HEK293 (cell line): ENCODE data around the gene RRP1.

ENCODE experiments used
- BCL11B ChIP-seq: fragments of 450-650 bp; formaldehyde crosslinking; IDR thresholded peaks from 2 replicates; pipeline ENCODE4 v1.5.1; 2016; ENCODE audit warnings: low read depth, missing biosample characterization, missing genetic modification characterization
- GLIS2 ChIP-seq: fragments of 450-650 bp; formaldehyde crosslinking; IDR thresholded peaks from 2 replicates; pipeline ENCODE4 v1.5.1; 2016; ENCODE audit warnings: missing biosample characterization, missing genetic modification characterization
- HIC1 ChIP-seq: fragments of 450-650 bp; formaldehyde crosslinking; IDR thresholded peaks from 2 replicates; pipeline ENCODE4 v1.5.1; 2016; ENCODE audit warnings: missing biosample characterization, missing genetic modification characterization
- KLF1 ChIP-seq: fragments of 450-650 bp; formaldehyde crosslinking; IDR thresholded peaks from 2 replicates; pipeline ENCODE4 v1.5.1; 2016; ENCODE audit warnings: missing biosample characterization, missing genetic modification characterization
- OVOL3 ChIP-seq: fragments of 450-650 bp; formaldehyde crosslinking; IDR thresholded peaks from 2 replicates; pipeline ENCODE4 v1.5.1; 2016; ENCODE audit warnings: missing biosample characterization, missing genetic modification characterization
- SP3 ChIP-seq: fragments of 450-650 bp; formaldehyde crosslinking; IDR thresholded peaks from 2 replicates; pipeline ENCODE4 v1.5.1; 2016; ENCODE audit warnings: missing biosample characterization, missing genetic modification characterization
- SP7 ChIP-seq: fragments of 450-650 bp; formaldehyde crosslinking; IDR thresholded peaks from 2 replicates; pipeline ENCODE4 v1.5.1; 2016; ENCODE audit warnings: missing biosample characterization, missing genetic modification characterization
- TRIM28 ChIP-seq: IDR thresholded peaks from 2 replicates; pipeline ENCODE4 v1.6.1; 2011; ENCODE audit warnings: low read length, control low read depth, borderline replicate concordance
- WT1 ChIP-seq: fragments of 450-650 bp; formaldehyde crosslinking; IDR thresholded peaks from 2 replicates; pipeline ENCODE4 v1.5.1; 2016; ENCODE audit warnings: missing biosample characterization, missing genetic modification characterization
- ZBTB17 ChIP-seq: fragments of 450-650 bp; formaldehyde crosslinking; IDR thresholded peaks from 2 replicates; pipeline ENCODE4 v1.5.1; 2016; ENCODE audit warnings: missing biosample characterization, missing genetic modification characterization
- ZBTB49 ChIP-seq: fragments of 450-650 bp; formaldehyde crosslinking; IDR thresholded peaks from 2 replicates; pipeline ENCODE4 v1.5.1; 2016; ENCODE audit warnings: missing biosample characterization, missing genetic modification characterization, low read depth
- ZIC2 ChIP-seq: fragments of 450-650 bp; formaldehyde crosslinking; IDR thresholded peaks from 2 replicates; pipeline ENCODE4 v1.5.1; 2016; ENCODE audit warnings: missing biosample characterization, missing genetic modification characterization
- ZNF114 ChIP-seq: fragments of 450-650 bp; formaldehyde crosslinking; IDR thresholded peaks from 2 replicates; pipeline ENCODE4 v1.5.0; 2017; ENCODE audit warnings: missing biosample characterization, missing genetic modification characterization
- ZNF248 ChIP-seq: fragments of 450-650 bp; formaldehyde crosslinking; IDR thresholded peaks from 2 replicates; pipeline ENCODE4 v1.5.1; 2017; ENCODE audit warnings: missing biosample characterization, missing genetic modification characterization
- ZNF324 ChIP-seq: fragments of 450-650 bp; formaldehyde crosslinking; IDR thresholded peaks from 2 replicates; pipeline ENCODE4 v1.5.1; 2016; ENCODE audit warnings: missing biosample characterization, missing genetic modification characterization
- ZNF449 ChIP-seq: fragments of 450-650 bp; formaldehyde crosslinking; IDR thresholded peaks from 2 replicates; pipeline ENCODE4 v1.5.1; 2017; ENCODE audit warnings: missing biosample characterization, mild to moderate bottlenecking, missing genetic modification characterization, moderate library complexity
- ZNF549 ChIP-seq: fragments of 450-650 bp; IDR thresholded peaks from 2 replicates; pipeline ENCODE4 v1.5.1; 2018; ENCODE audit warnings: missing biosample characterization, missing genetic modification characterization, mild to moderate bottlenecking, inconsistent platforms, moderate library complexity
- ZNF639 ChIP-seq: fragments of 450-650 bp; formaldehyde crosslinking; IDR thresholded peaks from 2 replicates; pipeline ENCODE4 v1.5.1; 2016; ENCODE audit warnings: missing biosample characterization, missing genetic modification characterization
- TF ChIP-seq, protein P1 (sequence below): fragments of 450-650 bp; formaldehyde crosslinking; IDR thresholded peaks from 2 replicates; pipeline ENCODE4 v1.5.1; 2016; ENCODE audit warnings: missing biosample characterization, missing genetic modification characterization
- TF ChIP-seq, protein P2 (sequence below): fragments of 450-650 bp; formaldehyde crosslinking; IDR thresholded peaks from 2 replicates; pipeline ENCODE4 v1.5.1; 2016; ENCODE audit warnings: missing biosample characterization, missing genetic modification characterization
- TF ChIP-seq, protein P3 (sequence below): fragments of 450-650 bp; formaldehyde crosslinking; IDR thresholded peaks from 2 replicates; pipeline ENCODE4 v1.5.1; 2016; ENCODE audit warnings: missing biosample characterization, missing genetic modification characterization

RRP1 gene

DNA sequence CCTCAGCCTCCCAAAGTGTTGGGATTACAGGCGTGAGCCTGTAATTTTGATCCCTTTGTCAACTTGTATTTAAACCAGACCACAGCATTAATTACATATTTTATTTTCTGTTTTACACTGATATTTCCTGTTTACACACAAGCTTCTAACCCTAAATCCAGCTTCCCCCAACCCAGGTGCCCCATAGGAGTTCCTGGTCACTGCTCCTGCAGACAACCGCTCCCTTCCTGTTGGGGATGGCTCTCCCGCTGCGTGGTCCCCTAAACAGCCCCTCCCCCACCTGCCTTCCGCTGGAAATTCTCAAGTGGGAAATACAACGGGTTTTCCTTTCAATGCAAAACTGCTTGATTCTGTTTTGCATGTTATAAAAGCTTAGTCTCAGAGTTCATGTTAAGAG is 17.0 kb upstream of the RRP1 start (continued):
- no peak for TF ChIP-seq ZNF639 (tag by site-specific recombination)
- TF ChIP-seq ZIC2 (tag by site-specific recombination), result peak; percentile 36; the same call in 1 of the 2 replicates
- TF ChIP-seq BCL11B (tag by site-specific recombination), result no peak
- no peak for TF ChIP-seq SP3
- TF ChIP-seq ZNF324 (tag by site-specific recombination), result peak; percentile 17; the same call in 1 of the 2 replicates
- peak; percentile 66; the same call in 1 of the 2 replicates for TF ChIP-seq WT1 (tag by site-specific recombination)
- no peak for TF ChIP-seq ZBTB49 (tag by site-specific recombination)
- TF ChIP-seq SP7 (tag by site-specific recombination), result peak; percentile 61
- no peak for TF ChIP-seq ZNF449
- TF ChIP-seq, protein P1, sequence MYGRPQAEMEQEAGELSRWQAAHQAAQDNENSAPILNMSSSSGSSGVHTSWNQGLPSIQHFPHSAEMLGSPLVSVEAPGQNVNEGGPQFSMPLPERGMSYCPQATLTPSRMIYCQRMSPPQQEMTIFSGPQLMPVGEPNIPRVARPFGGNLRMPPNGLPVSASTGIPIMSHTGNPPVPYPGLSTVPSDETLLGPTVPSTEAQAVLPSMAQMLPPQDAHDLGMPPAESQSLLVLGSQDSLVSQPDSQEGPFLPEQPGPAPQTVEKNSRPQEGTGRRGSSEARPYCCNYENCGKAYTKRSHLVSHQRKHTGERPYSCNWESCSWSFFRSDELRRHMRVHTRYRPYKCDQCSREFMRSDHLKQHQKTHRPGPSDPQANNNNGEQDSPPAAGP (tag by site-specific recombination), result no peak
- TF ChIP-seq, protein P2, sequence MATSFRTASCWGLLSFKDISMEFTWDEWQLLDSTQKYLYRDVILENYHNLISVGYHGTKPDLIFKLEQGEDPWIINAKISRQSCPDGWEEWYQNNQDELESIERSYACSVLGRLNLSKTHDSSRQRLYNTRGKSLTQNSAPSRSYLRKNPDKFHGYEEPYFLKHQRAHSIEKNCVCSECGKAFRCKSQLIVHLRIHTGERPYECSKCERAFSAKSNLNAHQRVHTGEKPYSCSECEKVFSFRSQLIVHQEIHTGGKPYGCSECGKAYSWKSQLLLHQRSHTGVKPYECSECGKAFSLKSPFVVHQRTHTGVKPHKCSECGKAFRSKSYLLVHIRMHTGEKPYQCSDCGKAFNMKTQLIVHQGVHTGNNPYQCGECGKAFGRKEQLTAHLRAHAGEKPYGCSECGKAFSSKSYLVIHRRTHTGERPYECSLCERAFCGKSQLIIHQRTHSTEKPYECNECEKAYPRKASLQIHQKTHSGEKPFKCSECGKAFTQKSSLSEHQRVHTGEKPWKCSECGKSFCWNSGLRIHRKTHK (tag by site-specific recombination), result no peak
- TF ChIP-seq, protein P3, sequence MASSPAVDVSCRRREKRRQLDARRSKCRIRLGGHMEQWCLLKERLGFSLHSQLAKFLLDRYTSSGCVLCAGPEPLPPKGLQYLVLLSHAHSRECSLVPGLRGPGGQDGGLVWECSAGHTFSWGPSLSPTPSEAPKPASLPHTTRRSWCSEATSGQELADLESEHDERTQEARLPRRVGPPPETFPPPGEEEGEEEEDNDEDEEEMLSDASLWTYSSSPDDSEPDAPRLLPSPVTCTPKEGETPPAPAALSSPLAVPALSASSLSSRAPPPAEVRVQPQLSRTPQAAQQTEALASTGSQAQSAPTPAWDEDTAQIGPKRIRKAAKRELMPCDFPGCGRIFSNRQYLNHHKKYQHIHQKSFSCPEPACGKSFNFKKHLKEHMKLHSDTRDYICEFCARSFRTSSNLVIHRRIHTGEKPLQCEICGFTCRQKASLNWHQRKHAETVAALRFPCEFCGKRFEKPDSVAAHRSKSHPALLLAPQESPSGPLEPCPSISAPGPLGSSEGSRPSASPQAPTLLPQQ, result no peak
- TF ChIP-seq HIC1 (tag by site-specific recombination), result no peak
- no peak for TF ChIP-seq KLF1 (tag by site-specific recombination)
- TF ChIP-seq TRIM28, result no peak
- no peak for TF ChIP-seq ZNF114
- TF ChIP-seq GLIS2 (tag by site-specific recombination), result peak; percentile 29
- no peak for TF ChIP-seq ZNF549 (tag by site-specific recombination)
- TF ChIP-seq ZBTB17, result 0 out of 2 replicates have a peak, but pooled peaks have one; percentile 23
- TF ChIP-seq OVOL3, result no peak
- TF ChIP-seq ZNF248 (tag by site-specific recombination), result no peak
